Natural killer cell (primary cell): ENCODE results near the gene NEDD4L. TPM values are rescaled to one million over a fixed set of nuclear protein-coding genes. Genes with fewer than 3 reads are reported as not detected.
A peak's percentile ranks its signal among the peaks of the same experiment; 100 is the strongest.

Experiments used
- ATAC-seq, 3 donors: fragments of 150-1000 bp in 2 of 3; fragments of 200-7000 bp in 1 of 3; cut with Tn5 transposase; 1 replicate in 1 of 3; 2 replicates in 2 of 3; pipeline ENCODE4 v1.10.0; 2021; ENCODE audit warnings: mild to moderate bottlenecking in 2 of 3, moderate library complexity in 2 of 3
- DNase-seq, 2 donors: peaks; one replicate each; pipeline versions ENCODE4 v3.0.0 to v3.0.0-alpha.2; 2013 to 2021; ENCODE audit warnings: mixed read lengths in 1 of 2
- H3K27ac ChIP-seq: one replicate; pipeline ENCODE4 v1.5.1; 2013; ENCODE audit warnings: mild to moderate bottlenecking, low read length
- H3K27me3 ChIP-seq: one replicate; pipeline ENCODE4 v1.6.1; 2013; ENCODE audit warnings: low read length; ENCODE audit not compliant: control insufficient read depth, insufficient read depth
- H3K36me3 ChIP-seq: one replicate; pipeline ENCODE4 v1.6.1; 2013; ENCODE audit warnings: low read length; ENCODE audit not compliant: control insufficient read depth, insufficient read depth
- H3K4me1 ChIP-seq: one replicate; pipeline ENCODE4 v1.6.1; 2013; ENCODE audit warnings: low read length; ENCODE audit not compliant: control insufficient read depth, insufficient read depth
- H3K4me3 ChIP-seq: one replicate; pipeline ENCODE4 v1.5.1; 2013; ENCODE audit warnings: low read length
- H3K9me3 ChIP-seq: one replicate; pipeline ENCODE4 v1.6.1; 2013; ENCODE audit warnings: low read length; ENCODE audit not compliant: control insufficient read depth, insufficient read depth
- H3K27ac Mint-ChIP-seq, 2 donors: one replicate each; pipeline ENCODE4 v1.8.0; 2022; ENCODE audit warnings: mild to moderate bottlenecking in 2 of 2, mixed read lengths in 2 of 2, moderate library complexity in 1 of 2
- H3K27me3 Mint-ChIP-seq, 2 donors: one replicate each; pipeline ENCODE4 v1.8.0; 2022; ENCODE audit warnings: low read depth in 2 of 2, mixed read lengths in 2 of 2
- H3K36me3 Mint-ChIP-seq: one replicate; pipeline ENCODE4 v1.8.0; 2022; ENCODE audit warnings: mixed read lengths
- H3K4me1 Mint-ChIP-seq, 2 donors: one replicate each; pipeline ENCODE4 v1.8.0; 2022; ENCODE audit warnings: mixed read lengths in 2 of 2
- H3K4me3 Mint-ChIP-seq: one replicate; pipeline ENCODE4 v1.8.0; 2022; ENCODE audit warnings: mild to moderate bottlenecking, moderate library complexity, mixed read lengths
- H3K9me3 Mint-ChIP-seq, 2 donors: one replicate each; pipeline ENCODE4 v1.8.0; 2022; ENCODE audit warnings: mixed read lengths in 2 of 2
- CTCF ChIP-seq: fragments of 200-600 bp; IDR thresholded peaks from one replicate; pipeline ENCODE4 v1.8.0; 2022; ENCODE audit warnings: antibody characterized with exemption
- WGBS: methylation state at CpG from one replicate; pipeline ENCODE4 v1.1.7; 2013; ENCODE audit warnings: missing lambda C conversion rate; ENCODE audit not compliant: insufficient coverage; 5-methylcytosine and 5-hydroxymethylcytosine counted together
- intact Hi-C: fragments of 100-400 bp; cut with micrococcal nuclease; formaldehyde crosslinking; loops from one replicate; pipeline ENCODE4 v1.14.2; 2022
- total RNA-seq, 4 donors: library from RNA; stranded (reverse); fragments of 120-200 nt in 1 of 4; gene quantifications; one replicate each; pipeline versions ENCODE4 v1.2.3 to v1.2.4, GENCODE V29; 2013 to 2022

Gene NEDD4L
- total RNA-seq, 3 donors from 2014 or later (not counting 1 experiment from before 2014, with no cell fraction given) = 3.4 to 15.3 (median 14.3) TPM

DNA sequence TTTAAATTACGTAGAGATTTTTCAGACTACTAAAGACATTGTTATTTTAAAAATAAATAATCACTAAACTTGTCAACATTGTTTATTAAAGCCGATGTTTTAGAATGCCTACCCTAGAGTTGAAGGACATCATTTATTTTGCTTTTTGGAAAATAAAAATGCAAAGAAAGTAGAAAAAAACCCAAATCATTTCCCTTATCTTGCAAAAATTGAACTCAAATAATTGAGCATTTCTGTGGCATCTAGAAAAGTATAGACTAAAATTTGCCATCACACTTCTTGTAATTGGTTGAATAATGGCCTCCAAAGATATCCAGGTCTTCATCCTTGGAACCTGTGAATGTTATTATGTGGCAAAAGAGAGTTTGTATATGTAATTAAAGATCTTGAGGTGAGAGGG lies 9.7 kb upstream of the NEDD4L start:
- TF ChIP-seq CTCF = no peak
- Mint-ChIP-seq H3K4me1 (no peaks in the 10 kb centered on the region), H3K36me3 (no peaks in the 10 kb centered on the region), H3K27me3 (peaks cover 18 to 27% of the 10 kb centered on the region in 2 donors), H3K27ac (no peak overlapping the region), H3K9me3 (no peaks in the 10 kb centered on the region), H3K4me3 (no peak overlapping the region)
- intact Hi-C loops = no loop called here
- no peak overlapping the region for H3K27ac ChIP-seq
- WGBS = 80% methylated on average over 1 of the region's 2 CpGs
- no peak overlapping the region for H3K4me3 ChIP-seq
- H3K27me3 ChIP-seq = peaks cover 12% of the 10 kb centered on the region
- DNase-seq = no peak
- no peaks in the 10 kb centered on the region for H3K4me1 ChIP-seq
- H3K36me3 ChIP-seq = no peaks in the 10 kb centered on the region
- no peak for ATAC-seq
- no peaks in the 10 kb centered on the region for H3K9me3 ChIP-seq

DNA sequence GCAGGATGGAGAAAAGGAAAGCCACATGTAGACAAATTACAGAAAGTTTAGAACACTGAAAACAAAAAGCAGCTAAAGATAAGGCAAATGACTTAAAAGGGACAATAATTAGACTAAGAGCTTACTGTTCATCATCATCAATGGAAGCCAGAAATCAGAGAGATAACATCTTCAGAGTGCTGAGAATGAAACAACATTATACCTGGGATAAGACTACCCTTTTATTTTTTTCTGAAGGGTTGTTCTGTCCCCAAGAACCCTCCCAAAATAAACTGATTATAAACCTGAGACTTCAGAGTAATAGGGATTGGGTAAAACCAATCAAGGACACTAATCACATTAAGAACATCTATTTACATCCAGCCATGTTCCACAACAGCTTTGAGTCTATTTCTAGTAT lies 6.9 kb upstream of the NEDD4L start:
- no peak for DNase-seq
- Histone ChIP-seq H3K27ac (no peak overlapping the region), H3K9me3 (no peaks in the 10 kb centered on the region), H3K4me3 (no peak overlapping the region), H3K27me3 (peaks cover 12% of the 10 kb centered on the region), H3K36me3 (no peaks in the 10 kb centered on the region), H3K4me1 (no peaks in the 10 kb centered on the region)
- Mint-ChIP-seq H3K27ac (no peak overlapping the region), H3K9me3 (no peaks in the 10 kb centered on the region), H3K36me3 (no peaks in the 10 kb centered on the region), H3K4me3 (no peak overlapping the region), H3K4me1 (peaks cover 0 to 4% of the 10 kb centered on the region in 2 donors), H3K27me3 (peaks cover 22 to 40% of the 10 kb centered on the region in 2 donors)
- intact Hi-C loops = no loop called here
- no peak for TF ChIP-seq CTCF
- no peak for ATAC-seq

DNA sequence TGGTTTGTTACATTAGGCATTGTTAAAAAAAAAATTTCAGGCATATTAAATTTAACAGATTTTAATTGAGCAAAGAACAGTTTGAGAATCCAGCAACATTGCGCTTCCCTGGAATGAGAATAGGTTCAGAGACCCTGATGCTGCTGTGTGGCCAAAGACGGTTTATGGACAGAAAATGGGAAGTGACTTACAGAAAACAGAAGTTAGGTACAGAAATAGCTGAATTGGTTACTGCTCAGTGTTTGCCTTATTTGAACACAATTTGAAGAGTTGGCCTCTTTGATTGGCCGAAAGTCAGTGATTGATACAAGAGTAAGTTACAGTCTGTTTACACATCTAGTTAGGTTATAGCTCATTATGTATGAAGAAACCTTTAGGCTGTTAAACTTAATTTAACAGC lies 6.0 kb upstream of the NEDD4L start:
- Mint-ChIP-seq H3K9me3 (no peaks in the 10 kb centered on the region), H3K36me3 (no peaks in the 10 kb centered on the region), H3K4me3 (no peak overlapping the region), H3K27ac (no peak overlapping the region), H3K4me1 (peaks cover 5 to 10% of the 10 kb centered on the region in 2 donors), H3K27me3 (peaks cover 23 to 40% of the 10 kb centered on the region in 2 donors)
- Histone ChIP-seq H3K27me3 (peaks cover 10% of the 10 kb centered on the region), H3K36me3 (no peaks in the 10 kb centered on the region), H3K4me3 (no peak overlapping the region), H3K4me1 (no peaks in the 10 kb centered on the region), H3K9me3 (no peaks in the 10 kb centered on the region), H3K27ac (no peak overlapping the region)
- intact Hi-C loops = no loop called here
- ATAC-seq (no peak), DNase-seq (no peak)
- no peak for TF ChIP-seq CTCF
- 45% methylated on average over 3 of the region's 3 CpGs for WGBS

DNA sequence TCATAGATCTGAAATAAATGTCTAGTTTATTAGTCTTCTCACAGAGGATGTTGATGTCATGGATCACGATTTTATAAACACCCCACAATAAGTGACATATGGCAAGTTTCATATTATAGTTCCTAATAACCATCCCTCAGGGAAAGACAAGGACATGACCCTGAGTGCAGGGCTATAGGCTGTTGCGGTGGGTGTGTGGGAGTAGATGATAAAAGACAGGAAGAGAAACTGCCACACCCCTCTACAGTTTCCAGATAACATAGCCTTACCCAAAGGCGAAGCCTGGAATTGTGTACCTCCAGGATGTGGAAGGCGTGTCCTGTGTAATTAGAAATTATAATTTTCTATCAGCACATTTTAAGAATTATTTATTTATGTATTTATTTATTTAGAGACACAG lies 2.4 kb upstream of the NEDD4L start:
- WGBS = no CpG with 5 or more reads among the region's 4 CpGs
- TF ChIP-seq CTCF = no peak
- peaks cover 15 to 24% of the 10 kb centered on the region in 2 donors for H3K27me3 Mint-ChIP-seq
- H3K27ac Mint-ChIP-seq = no peak overlapping the region
- intact Hi-C loops = loop anchor here (5.0 kb wide), 1 partner anchor 96 kb away; no protein-coding TSS in a partner anchor
- H3K36me3 ChIP-seq = no peaks in the 10 kb centered on the region
- ATAC-seq (no peak), DNase-seq (no peak)
- no peak overlapping the region for H3K27ac ChIP-seq
- no peaks in the 10 kb centered on the region for H3K9me3 Mint-ChIP-seq
- H3K4me1 ChIP-seq = peaks cover 14% of the 10 kb centered on the region
- H3K4me3 ChIP-seq = no peak overlapping the region
- no peaks in the 10 kb centered on the region for H3K36me3 Mint-ChIP-seq
- H3K4me3 Mint-ChIP-seq = peak overlapping the region; percentile 70
- H3K4me1 Mint-ChIP-seq = peaks cover 20 to 30% of the 10 kb centered on the region in 2 donors
- H3K9me3 ChIP-seq = no peaks in the 10 kb centered on the region
- peaks cover 4% of the 10 kb centered on the region for H3K27me3 ChIP-seq
